Loucy (cell line): Measurements from ENCODE around the gene PALLD.

Source experiments
- H2AFZ ChIP-seq: fragments of 200-600 bp; sonication (generic); 2 replicates; pipeline ENCODE4 v1.6.0; 2016; ENCODE audit warnings: antibody characterized with exemption, mild to moderate bottlenecking, low read length, moderate library complexity
- H3F3A ChIP-seq: fragments of 200-600 bp; 2 replicates; pipeline ENCODE4 v1.6.0; 2016; ENCODE audit warnings: antibody characterized with exemption, low read depth, mild to moderate bottlenecking
- H3K27me3 ChIP-seq: fragments of 200-600 bp; sonication (generic); 2 replicates; pipeline ENCODE4 v1.6.1; 2014; ENCODE audit warnings: low read length, mild to moderate bottlenecking; ENCODE audit not compliant: insufficient read depth, poor library complexity, severe bottlenecking
- H3K36me3 ChIP-seq: fragments of 200-600 bp; sonication (generic); 2 replicates; pipeline ENCODE4 v1.6.1; 2016; ENCODE audit warnings: low read length; ENCODE audit not compliant: insufficient read depth
- H3K4me1 ChIP-seq: fragments of 200-600 bp; sonication (generic); 2 replicates; pipeline ENCODE4 v1.5.1; 2014; ENCODE audit warnings: low read length, mild to moderate bottlenecking; ENCODE audit not compliant: insufficient read depth, poor library complexity, severe bottlenecking
- H3K4me2 ChIP-seq: fragments of 200-600 bp; sonication (generic); 2 replicates; pipeline ENCODE4 v1.6.0; 2014; ENCODE audit warnings: antibody characterized with exemption, low read length, low read depth, mild to moderate bottlenecking; ENCODE audit not compliant: poor library complexity, severe bottlenecking
- H3K4me3 ChIP-seq: fragments of 200-600 bp; sonication (generic); 2 replicates; pipeline ENCODE4 v1.5.1; 2014; ENCODE audit warnings: low read length, mild to moderate bottlenecking, mixed read lengths; ENCODE audit not compliant: poor library complexity, severe bottlenecking
- H3K79me2 ChIP-seq: fragments of 200-600 bp; sonication (generic); 2 replicates; pipeline ENCODE4 v1.6.1; 2014; ENCODE audit warnings: low read length; ENCODE audit not compliant: insufficient read depth
- H3K9ac ChIP-seq: fragments of 200-600 bp; sonication (generic); 2 replicates; pipeline ENCODE4 v1.6.0; 2014; ENCODE audit warnings: mild to moderate bottlenecking, low read depth, low read length, moderate library complexity; ENCODE audit not compliant: poor library complexity, severe bottlenecking
- H3K9me2 ChIP-seq: fragments of 200-600 bp; sonication (generic); replicated peaks from 2 replicates; pipeline ENCODE4 v1.6.1; 2016; ENCODE audit warnings: low read depth, low read length, mixed read lengths
- H3K9me3 ChIP-seq: fragments of 200-600 bp; sonication (generic); 2 replicates; pipeline ENCODE4 v1.6.1; 2014; ENCODE audit warnings: mild to moderate bottlenecking, antibody characterized with exemption, low read length, low read depth; ENCODE audit not compliant: insufficient read depth
- H4K20me1 ChIP-seq: fragments of 200-600 bp; sonication (generic); 2 replicates; pipeline ENCODE4 v1.6.0; 2014; ENCODE audit warnings: antibody characterized with exemption, low read length, mild to moderate bottlenecking; ENCODE audit not compliant: insufficient read depth, poor library complexity, severe bottlenecking
- EZH2phosphoT487 ChIP-seq: fragments of 200-600 bp; IDR thresholded peaks from 2 replicates; pipeline ENCODE4 v1.6.1; 2018; ENCODE audit warnings: antibody characterized with exemption, mild to moderate bottlenecking, moderate library complexity, borderline replicate concordance
- TF ChIP-seq, protein P1 (sequence below): fragments of 200-600 bp; sonication (generic); conservative IDR thresholded peaks from 2 replicates; pipeline ENCODE4 v1.5.1; 2014; ENCODE audit warnings: mild to moderate bottlenecking, antibody characterized with exemption, low read length

PALLD gene

DNA sequence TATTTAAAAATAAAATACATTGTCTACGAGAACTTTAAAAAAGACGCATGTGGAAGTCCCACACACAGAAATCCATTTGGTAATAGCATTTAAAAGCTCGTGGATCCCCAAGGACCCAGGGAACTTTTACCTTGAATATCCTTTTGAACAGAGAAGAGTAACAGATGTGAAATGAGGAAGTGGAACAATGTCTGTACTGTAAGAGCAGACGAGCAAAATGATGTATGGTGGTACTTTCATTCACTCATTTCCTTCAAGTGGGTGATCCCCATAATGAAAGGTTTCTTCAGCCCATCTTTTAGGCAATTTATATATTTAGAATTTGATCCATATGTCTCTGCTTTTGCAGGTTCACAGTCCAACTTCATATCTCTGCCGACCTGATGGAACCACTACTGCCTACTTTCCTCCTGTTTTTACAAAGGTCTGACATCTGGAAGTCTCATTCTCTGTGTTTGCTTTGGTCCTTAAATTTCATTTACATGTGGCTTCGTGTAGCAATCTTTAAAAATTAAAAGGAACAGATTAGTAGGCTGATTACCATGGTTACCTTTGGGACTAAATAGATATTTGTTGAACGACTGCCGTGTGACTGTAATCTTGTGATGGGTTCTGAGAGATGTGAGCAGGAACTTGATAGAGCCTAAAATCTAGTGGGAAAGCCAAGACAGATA is 188.4 kb downstream of the PALLD start:
- Histone ChIP-seq H3K9me2 (no peaks in the 10 kb centered on the region), H3K9me3 (no peaks in the 10 kb centered on the region), H3K4me3 (no peak overlapping the region), H3K27me3 (no peaks in the 10 kb centered on the region), H3K36me3 (no peaks in the 10 kb centered on the region), H3K4me1 (no peaks in the 10 kb centered on the region), H3K79me2 (no peaks in the 10 kb centered on the region), H3F3A (no peaks in the 10 kb centered on the region), H2AFZ (no peak overlapping the region), H3K9ac (no peak overlapping the region), H3K4me2 (no peak overlapping the region), H4K20me1 (no peaks in the 10 kb centered on the region)
- no peak for TF ChIP-seq EZH2phosphoT487
- TF ChIP-seq, protein P1, sequence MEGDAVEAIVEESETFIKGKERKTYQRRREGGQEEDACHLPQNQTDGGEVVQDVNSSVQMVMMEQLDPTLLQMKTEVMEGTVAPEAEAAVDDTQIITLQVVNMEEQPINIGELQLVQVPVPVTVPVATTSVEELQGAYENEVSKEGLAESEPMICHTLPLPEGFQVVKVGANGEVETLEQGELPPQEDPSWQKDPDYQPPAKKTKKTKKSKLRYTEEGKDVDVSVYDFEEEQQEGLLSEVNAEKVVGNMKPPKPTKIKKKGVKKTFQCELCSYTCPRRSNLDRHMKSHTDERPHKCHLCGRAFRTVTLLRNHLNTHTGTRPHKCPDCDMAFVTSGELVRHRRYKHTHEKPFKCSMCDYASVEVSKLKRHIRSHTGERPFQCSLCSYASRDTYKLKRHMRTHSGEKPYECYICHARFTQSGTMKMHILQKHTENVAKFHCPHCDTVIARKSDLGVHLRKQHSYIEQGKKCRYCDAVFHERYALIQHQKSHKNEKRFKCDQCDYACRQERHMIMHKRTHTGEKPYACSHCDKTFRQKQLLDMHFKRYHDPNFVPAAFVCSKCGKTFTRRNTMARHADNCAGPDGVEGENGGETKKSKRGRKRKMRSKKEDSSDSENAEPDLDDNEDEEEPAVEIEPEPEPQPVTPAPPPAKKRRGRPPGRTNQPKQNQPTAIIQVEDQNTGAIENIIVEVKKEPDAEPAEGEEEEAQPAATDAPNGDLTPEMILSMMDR: no peak

DNA sequence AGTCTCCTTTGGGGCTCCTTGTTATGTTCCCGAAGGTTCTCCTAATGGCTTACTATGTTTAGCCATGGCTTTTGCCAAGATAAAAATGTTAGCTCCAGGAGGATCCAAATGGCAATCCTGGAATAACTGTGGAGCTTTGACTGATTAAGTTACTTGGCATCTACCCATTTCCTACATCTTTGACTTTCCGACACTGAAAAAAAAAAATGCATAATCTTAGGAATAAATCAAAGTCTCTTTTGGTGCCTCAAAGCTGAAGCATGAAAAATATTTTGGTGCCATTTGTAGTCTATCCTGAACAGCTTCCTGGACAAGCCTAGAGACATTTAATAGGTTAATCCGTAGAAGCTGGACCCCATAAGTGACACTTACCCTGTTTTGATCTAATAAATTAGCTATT is 191.7 kb downstream of the PALLD start:
- TF ChIP-seq, protein P1: no peak
- no peak for TF ChIP-seq EZH2phosphoT487
- H3K79me2 ChIP-seq: no peaks in the 10 kb centered on the region
- H3K27me3 ChIP-seq: no peaks in the 10 kb centered on the region
- no peaks in the 10 kb centered on the region for H3K36me3 ChIP-seq
- H3K4me3 ChIP-seq: no peak overlapping the region
- H3K9me3 ChIP-seq: no peaks in the 10 kb centered on the region
- no peaks in the 10 kb centered on the region for H3K9me2 ChIP-seq
- no peak overlapping the region for H3K9ac ChIP-seq
- H3F3A ChIP-seq: no peaks in the 10 kb centered on the region
- no peak overlapping the region for H2AFZ ChIP-seq
- H4K20me1 ChIP-seq: no peaks in the 10 kb centered on the region
- no peaks in the 10 kb centered on the region for H3K4me1 ChIP-seq
- no peak overlapping the region for H3K4me2 ChIP-seq

DNA sequence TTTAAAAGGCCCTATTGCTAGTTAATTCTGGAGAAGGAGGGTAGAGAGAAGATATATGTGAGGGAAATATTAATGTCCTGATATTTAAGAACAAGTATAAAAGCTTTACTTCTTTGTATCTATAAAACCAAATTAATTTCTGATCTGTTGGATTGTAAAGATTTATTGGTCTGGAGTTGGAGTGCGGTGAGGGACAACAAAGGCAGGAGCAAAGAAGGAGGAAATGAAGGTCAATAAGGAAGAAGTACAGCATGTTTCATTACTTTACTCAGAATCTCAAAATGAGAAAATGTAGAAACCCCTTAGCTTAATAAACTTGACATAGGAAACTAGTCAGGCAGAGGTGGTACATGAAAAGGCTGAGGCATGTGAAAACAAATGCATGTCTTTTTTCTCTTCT is 192.9 kb downstream of the PALLD start:
- Histone ChIP-seq H3K4me1 (no peaks in the 10 kb centered on the region), H3K4me3 (no peak overlapping the region), H3F3A (no peaks in the 10 kb centered on the region), H4K20me1 (no peaks in the 10 kb centered on the region), H3K9me3 (no peaks in the 10 kb centered on the region), H3K27me3 (no peaks in the 10 kb centered on the region), H3K4me2 (no peak overlapping the region), H3K36me3 (no peaks in the 10 kb centered on the region), H3K9me2 (no peaks in the 10 kb centered on the region), H3K9ac (no peak overlapping the region), H2AFZ (no peak overlapping the region), H3K79me2 (no peaks in the 10 kb centered on the region)
- TF ChIP-seq EZH2phosphoT487: no peak
- TF ChIP-seq, protein P1: no peak
